Nephron (organoid): ENCODE measurements around the gene C20orf204.

Source experiments
- H3K27ac Mint-ChIP-seq, 3 experiments: 2 replicates each; pipeline ENCODE4 v1.8.0; 2020; ENCODE audit warnings: mixed read lengths in 3 of 3, mild to moderate bottlenecking in 2 of 3, moderate library complexity in 1 of 3
- H3K27me3 Mint-ChIP-seq: 2 replicates; pipeline ENCODE4 v1.8.0; 2021; ENCODE audit warnings: low read depth, mild to moderate bottlenecking, moderate library complexity, mixed read lengths
- H3K36me3 Mint-ChIP-seq: 2 replicates; pipeline ENCODE4 v1.8.0; 2020; ENCODE audit warnings: low read depth, mixed read lengths
- H3K4me1 Mint-ChIP-seq: 2 replicates; pipeline ENCODE4 v1.8.0; 2020; ENCODE audit warnings: mixed read lengths
- H3K4me3 Mint-ChIP-seq, 3 experiments: 2 replicates each; pipeline ENCODE4 v1.8.0; 2020; ENCODE audit warnings: mild to moderate bottlenecking in 3 of 3, mixed read lengths in 3 of 3, moderate library complexity in 2 of 3
- H3K9me3 Mint-ChIP-seq: 2 replicates; pipeline ENCODE4 v1.8.0; 2020; ENCODE audit warnings: mixed read lengths
- CTCF ChIP-seq, 3 experiments: fragments of 200-600 bp; sonication (generic); IDR thresholded peaks; one replicate each; pipeline ENCODE4 v1.5.0; 2021; ENCODE audit warnings: antibody characterized with exemption in 3 of 3; ENCODE audit not compliant: unreplicated experiment in 3 of 3

The C20orf204 gene

GRCh38 chr20:64048402-64049044, 12.5 kb downstream of the C20orf204 start:
- TF ChIP-seq CTCF (IDR thresholded peaks at IDR 0.05; ENCODE audit: unreplicated experiment in 3 of 3): no peak
- H3K36me3 Mint-ChIP-seq: no peaks in the 10 kb centered on the region
- H3K4me3 Mint-ChIP-seq: no peak overlapping the region
- no peak overlapping the region for H3K27ac Mint-ChIP-seq
- peaks cover 4% of the 10 kb centered on the region for H3K4me1 Mint-ChIP-seq
- no peaks in the 10 kb centered on the region for H3K9me3 Mint-ChIP-seq
- H3K27me3 Mint-ChIP-seq: peaks cover 78% of the 10 kb centered on the region

GRCh38 chr20:64049060-64049877, 13.3 kb downstream of the C20orf204 start, which contains the start of gene SOX18:
Gene SOX18 (minus strand): TSS chr20:64049639. CDS start chr20:64049516, 123 bp downstream.
- Mint-ChIP-seq H3K27ac (no peak within 1 kb of the TSS), H3K36me3 (no peaks in the 10 kb centered on the region), H3K4me3 (peak within 1 kb of the TSS; percentile 47 to 74 (median 73)), H3K27me3 (peaks cover 73% of the 10 kb centered on the region), H3K4me1 (peaks cover 7% of the 10 kb centered on the region), H3K9me3 (no peaks in the 10 kb centered on the region)
- no peak for TF ChIP-seq CTCF (IDR thresholded peaks at IDR 0.05; ENCODE audit: unreplicated experiment in 3 of 3)

- H3K27ac Mint-ChIP-seq: no peak overlapping the region
- H3K4me3 Mint-ChIP-seq: peak overlapping the region in 2 of 3 experiments; percentile 72 to 73
- H3K27me3 Mint-ChIP-seq: peaks cover 67% of the 10 kb centered on the region
- no peaks in the 10 kb centered on the region for H3K9me3 Mint-ChIP-seq
- peaks cover 11% of the 10 kb centered on the region for H3K4me1 Mint-ChIP-seq
- TF ChIP-seq CTCF (IDR thresholded peaks at IDR 0.05; ENCODE audit: unreplicated experiment in 3 of 3): no peak
- H3K36me3 Mint-ChIP-seq: no peaks in the 10 kb centered on the region
Measured at GRCh38 chr20:64049878-64050260, 13.9 kb downstream of the C20orf204 start.

- peaks cover 11% of the 10 kb centered on the region for H3K4me1 Mint-ChIP-seq
- peak overlapping the region; percentile 47 to 73 (median 59) for H3K4me3 Mint-ChIP-seq
- H3K27me3 Mint-ChIP-seq: peaks cover 61% of the 10 kb centered on the region
- no peaks in the 10 kb centered on the region for H3K36me3 Mint-ChIP-seq
- no peak overlapping the region for H3K27ac Mint-ChIP-seq
- TF ChIP-seq CTCF (IDR thresholded peaks at IDR 0.05; ENCODE audit: unreplicated experiment in 3 of 3): no peak
- no peaks in the 10 kb centered on the region for H3K9me3 Mint-ChIP-seq
Measured at GRCh38 chr20:64050261-64051032, 14.5 kb downstream of the C20orf204 start.

- H3K27ac Mint-ChIP-seq: no peak overlapping the region
- peaks cover 11% of the 10 kb centered on the region for H3K4me1 Mint-ChIP-seq
- H3K4me3 Mint-ChIP-seq: peak overlapping the region in 1 of 3 experiments; percentile 25
- H3K27me3 Mint-ChIP-seq: peaks cover 56% of the 10 kb centered on the region
- no peaks in the 10 kb centered on the region for H3K9me3 Mint-ChIP-seq
- no peaks in the 10 kb centered on the region for H3K36me3 Mint-ChIP-seq
- TF ChIP-seq CTCF (IDR thresholded peaks at IDR 0.05; ENCODE audit: unreplicated experiment in 3 of 3): no peak
Measured at GRCh38 chr20:64051033-64051452, 15.1 kb downstream of the C20orf204 start.
